Colon (tissue), 2 donors: ENCODE data around the gene SEC24D.

Experiments used
- FAIRE-seq: peaks from 2 replicates; lab custom pipeline; 2012; peaks lifted over from hg19 to GRCh38; lab: Jason Lieb, UNC
- donor health status: control.
- donor health status: control.

The SEC24D gene

GRCh38 chr4:118718511-118719170 is 117.3 kb downstream of the SEC24D start:
- no peak for FAIRE-seq

DNA sequence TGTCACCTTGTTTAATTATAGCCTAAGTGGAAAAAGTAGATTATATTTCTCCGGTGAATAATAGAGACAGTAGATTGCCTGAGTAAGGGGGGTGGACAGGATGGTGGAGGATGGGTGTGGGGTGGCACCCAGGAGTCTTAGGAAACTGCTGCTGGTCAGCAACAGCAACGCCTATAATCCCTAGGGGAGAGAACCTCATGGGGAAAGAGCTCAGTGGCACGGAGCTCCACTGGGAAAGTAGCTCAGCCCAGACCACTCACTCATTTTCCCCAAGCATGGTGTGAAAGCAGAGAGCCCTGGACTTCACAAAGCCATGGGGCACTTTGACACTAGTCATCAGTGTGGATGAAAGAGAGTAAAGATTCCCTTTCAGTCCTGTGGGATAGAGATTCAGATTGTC is 119.6 kb downstream of the SEC24D start:
- FAIRE-seq = no peak

DNA sequence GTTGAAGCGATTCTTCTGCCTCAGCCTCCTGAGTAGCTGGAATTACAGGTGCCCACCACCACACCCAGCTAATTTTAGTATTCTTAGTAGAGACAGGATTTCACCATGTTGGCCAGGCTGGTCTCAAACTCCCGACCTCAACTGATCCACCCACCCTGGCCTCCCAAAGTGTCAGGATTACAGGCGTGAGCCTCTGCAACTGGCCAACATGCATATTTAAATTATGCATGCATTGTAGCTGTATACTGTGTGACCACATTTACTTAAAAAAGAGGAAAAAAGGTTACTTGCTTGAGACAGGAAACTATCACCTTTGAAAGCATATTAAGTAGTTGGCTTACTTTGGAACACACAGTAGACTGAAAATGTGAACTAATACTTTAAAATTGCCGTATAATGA is 121.2 kb downstream of the SEC24D start:
- FAIRE-seq = no peak

GRCh38 chr4:118712872-118713271 is 123.1 kb downstream of the SEC24D start:
- no peak for FAIRE-seq

DNA sequence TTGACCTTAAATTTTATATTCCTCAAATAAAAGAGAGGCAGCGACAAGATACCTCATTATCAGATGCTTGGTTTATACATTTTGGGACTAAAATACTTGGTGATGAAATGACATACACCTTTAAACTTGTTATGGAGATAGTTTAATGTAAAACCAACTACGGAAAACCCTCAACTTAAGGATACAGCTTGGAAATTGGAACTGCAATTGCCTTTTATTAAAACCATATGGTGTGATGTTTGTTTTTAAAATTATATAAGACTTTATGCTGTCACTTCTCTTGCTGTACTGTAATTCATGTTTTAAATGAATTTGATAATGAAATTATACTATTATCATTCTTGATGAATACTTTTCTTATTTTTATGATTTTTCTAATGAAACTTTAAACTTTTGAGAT is 124.9 kb downstream of the SEC24D start:
- no peak for FAIRE-seq

DNA sequence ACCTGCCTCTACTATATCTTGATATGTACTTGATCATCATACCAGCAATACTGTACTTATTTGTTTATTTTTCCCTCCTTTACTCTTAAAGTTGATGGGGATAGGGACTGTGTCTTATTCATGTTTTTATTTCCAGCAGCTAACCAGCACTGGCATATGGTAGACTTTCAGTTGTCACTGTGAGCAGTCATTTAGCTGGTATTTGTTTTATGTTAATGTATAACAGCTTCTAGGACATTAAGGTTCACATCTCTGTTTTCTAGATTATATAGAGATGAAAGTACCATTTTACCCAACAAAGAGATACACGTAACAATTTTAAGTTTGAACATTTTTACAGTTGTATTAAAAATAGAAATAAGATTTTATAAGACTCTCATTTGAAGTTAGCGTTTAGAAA is 132.8 kb downstream of the SEC24D start:
- FAIRE-seq = peak; percentile 21

DNA sequence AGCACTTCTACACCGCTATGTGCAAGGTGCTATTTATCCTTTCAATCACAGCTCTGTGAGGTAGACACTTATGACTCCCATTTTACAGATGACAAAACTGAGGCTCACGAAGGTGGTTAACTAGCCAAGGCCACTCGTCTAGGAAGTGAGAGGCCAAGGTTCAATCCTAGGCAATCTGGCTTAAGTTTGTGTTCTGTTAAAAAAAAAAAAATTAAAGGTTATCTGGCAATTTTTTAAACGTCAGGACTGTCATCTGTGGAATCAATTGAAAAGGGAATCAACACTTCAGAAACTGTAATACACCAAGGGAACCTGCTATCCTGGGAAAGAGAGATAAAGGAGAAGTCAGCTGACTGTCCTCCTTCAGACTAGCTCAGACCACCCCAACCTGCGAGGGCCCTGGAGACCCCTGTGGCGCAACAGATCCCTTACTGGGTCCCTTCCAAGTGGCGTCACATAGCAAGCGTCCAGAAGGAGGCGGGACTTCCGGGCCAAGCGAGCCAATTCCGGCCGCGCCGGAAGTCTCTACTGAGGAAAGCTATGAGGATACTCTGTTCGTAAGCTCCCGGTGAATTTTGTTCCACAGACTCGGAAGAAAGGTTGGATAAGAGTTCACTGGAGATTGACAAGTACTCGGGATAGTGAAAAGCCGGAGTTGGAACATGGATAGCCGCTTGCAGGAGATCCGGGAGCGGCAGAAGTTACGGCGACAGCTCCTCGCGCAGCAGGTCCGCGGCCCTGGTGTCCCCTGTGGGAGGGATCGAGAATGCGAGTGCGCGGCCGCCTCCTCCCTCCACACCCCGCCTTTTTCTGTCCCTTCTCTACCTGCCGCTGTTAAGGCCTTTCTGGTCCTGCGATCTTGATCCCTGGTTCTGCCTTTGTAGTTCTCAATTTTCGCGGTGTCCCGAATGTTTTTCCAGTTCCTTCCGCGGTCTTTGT is 150.8 kb downstream of the SEC24D start, which contains the start of gene METTL14:
TSS of gene METTL14 (plus strand) at position 520 of the 939 bp plus-strand sequence. CDS start at position 663, 143 bp downstream.
- no peak for FAIRE-seq

DNA sequence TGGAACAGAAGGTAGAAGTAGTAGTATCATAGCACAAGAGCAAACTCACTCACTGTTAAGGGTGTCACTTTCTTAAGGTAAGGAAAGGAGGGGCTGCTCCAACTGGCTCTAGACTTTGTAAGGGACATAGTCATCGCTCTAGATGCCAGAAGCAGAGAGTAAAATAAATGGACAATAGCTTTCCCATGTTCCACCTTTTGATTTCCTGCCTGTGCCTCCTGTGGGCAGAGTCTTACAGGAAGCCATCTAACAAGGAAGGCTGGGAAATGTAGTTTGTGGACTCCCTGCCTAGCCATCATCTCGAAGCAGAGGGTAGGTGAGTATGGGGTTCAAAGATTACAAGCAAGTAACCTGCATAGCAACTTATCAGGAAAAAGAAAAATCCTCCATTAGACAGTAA is 152.4 kb downstream of the SEC24D start:
- no peak for FAIRE-seq

GRCh38 chr4:118682928-118683327 is 153.0 kb downstream of the SEC24D start:
- no peak for FAIRE-seq

GRCh38 chr4:118680808-118681207 is 155.1 kb downstream of the SEC24D start:
- FAIRE-seq = no peak

DNA sequence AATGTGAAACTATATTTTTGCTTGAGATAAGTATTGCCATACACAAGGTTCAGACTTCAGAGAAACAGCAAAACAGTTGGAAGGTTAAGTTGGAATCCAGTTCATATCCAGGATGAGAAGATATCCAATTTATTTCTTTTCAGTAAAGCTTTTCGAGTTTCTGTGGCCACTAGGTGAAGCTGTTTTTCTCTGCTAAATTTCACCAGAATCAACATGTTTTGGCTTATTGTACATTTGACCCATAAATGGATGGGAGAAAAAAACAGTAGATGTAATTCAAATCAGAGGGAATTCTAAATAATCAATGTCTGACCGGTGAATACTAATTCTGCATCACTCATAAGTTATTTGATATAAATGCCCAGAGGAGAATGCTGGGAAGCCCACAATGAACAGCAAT is 159.8 kb downstream of the SEC24D start:
- no peak for FAIRE-seq
